Left cardiac atrium (tissue), 4 donors: ENCODE data around the gene KLF15. TPM values are rescaled to one million over a fixed set of nuclear protein-coding genes. Genes with fewer than 3 reads are reported as not detected.
A peak's percentile ranks its signal among the peaks of the same experiment; 100 is the strongest.

Source experiments
- ATAC-seq, 2 donors: fragments of 200-7000 bp; cut with Tn5 transposase; one replicate each; pipeline ENCODE4 v1.9.1; 2020; ENCODE audit warnings: mild to moderate bottlenecking in 2 of 2, moderate library complexity in 2 of 2
- DNase-seq: peaks from one replicate; pipeline ENCODE4 v3.0.0-alpha.2; 2020
- intact Hi-C, 2 donors: fragments of 100-400 bp; cut with DNase I; formaldehyde crosslinking; loops; one replicate each; pipeline versions ENCODE4 v1.14.1 to v1.15.1; 2022 to 2023
- total RNA-seq, 2 donors: library from RNA; stranded (reverse); fragmentation: NEBNext Ultra II Directional; extraction: Animal tissue kit (Norgen Biotek cat#: 25700); gene quantifications; one replicate each; pipeline ENCODE4 v1.2.1, GENCODE V29; 2021
- donor health status: DM: no; HTN: yes; CAD: no.
- donor health status: DM: no; HTN: yes; CAD: no; lungs with severe emphysema.
- donor health status: DM: yes; HTN: yes; CAD: no.
- donor health status: Dilated cardiomyopathy.

Gene KLF15
- total RNA-seq, 2 donors from 2014 or later, result 23.8 to 32.4 TPM

DNA sequence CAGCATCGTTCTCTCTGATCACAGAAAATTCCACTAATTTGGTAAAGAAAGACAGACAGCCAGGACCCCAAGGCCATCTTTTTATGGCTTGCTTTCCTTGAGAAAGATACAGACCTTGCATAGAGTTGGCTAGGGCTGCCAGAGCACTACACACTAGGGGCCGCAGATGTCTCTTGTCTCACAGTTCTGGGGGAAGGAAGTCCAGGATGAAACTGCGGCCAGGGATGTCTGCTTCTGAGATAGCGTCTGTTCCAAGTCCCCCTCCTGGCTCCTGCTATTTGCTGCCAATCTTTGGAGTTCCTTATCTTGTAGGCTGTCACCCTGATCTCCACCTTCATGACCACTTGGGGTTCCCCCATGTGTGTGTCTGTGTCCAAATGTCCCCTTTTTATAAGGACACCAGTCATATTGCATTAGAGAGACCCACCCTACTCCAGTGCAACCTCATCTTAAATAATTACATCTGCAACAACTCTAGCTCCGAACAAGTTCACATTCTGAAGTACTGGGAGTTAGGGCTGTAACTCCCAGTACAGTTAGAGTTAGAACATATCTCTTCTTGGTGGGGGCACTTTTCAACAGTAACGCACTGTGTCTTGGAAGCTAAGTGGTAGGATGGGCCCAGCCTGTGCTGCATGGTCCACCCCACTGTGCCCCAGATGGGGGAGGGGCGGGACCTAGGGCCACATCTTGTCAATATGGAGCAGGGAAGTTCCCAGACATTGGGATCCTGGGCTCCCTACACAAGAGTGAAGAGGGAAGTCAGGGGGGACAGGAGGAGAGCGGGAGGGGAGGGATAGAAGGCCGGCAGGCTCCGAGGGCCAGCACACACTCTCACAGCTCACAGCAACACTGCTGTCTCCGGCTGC lies 42.2 kb downstream of the KLF15 start:
- DNase-seq, result no peak
- ATAC-seq, result peak in 1 of 2 donors; percentile 37
- intact Hi-C loops, result no loop called here

DNA sequence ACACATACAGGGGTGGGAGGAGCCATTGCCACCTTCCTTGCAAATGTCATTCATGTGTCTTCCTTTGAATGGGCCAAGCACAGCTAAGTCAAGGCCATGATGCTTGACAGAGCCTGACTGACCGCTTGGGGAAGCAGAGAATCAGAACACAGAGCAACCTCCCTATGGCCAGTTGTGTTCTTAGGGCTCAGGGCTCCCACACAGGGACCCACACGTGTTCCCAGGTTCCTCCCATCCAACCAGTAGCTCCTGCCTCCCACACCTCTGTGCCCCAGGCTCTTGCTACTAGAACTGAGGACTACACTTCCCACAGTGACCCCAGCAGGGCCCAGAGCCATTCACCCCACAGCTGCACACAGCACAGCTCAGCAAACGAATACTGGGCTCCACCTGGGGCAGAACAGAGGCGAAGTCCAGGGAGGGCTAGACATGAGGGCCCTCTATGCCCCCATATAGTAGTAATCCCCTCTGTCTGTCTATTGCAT lies 42.9 kb downstream of the KLF15 start:
- no peak for ATAC-seq
- no peak for DNase-seq
- intact Hi-C loops, result no loop called here

DNA sequence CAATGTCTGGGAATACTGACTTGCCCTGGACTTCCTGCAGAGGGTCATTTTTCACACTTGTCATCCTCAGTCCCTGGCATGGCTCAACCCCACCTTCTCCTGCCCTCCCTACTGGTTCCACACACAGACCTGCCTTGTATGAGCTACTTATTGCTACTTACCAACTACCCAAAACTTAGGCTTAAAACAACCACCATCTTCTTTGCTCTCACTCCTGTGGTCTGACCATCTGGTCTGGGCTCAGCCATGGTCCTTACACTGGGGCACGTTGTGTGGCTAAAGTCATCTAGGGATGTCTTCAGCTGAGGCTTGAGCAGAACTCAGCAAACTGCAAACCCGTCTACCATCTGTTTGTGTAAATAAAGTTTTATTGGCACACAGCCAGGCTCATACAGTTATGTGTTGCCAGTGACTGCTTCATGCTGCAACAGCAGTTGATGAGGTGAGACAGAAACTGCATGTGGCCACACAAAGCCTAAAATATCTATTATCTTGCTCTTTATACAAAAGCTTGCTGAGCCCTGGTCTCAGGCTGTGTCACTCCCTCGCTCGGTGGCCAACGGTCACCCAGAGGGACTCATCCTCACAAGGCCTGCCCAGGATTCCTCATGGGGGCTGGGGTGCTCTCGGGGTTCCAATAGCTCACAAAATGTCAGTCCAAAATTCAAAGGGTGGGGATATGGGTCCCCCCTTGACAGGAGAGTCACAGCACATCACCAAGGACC lies 43.5 kb downstream of the KLF15 start:
- intact Hi-C loops, result no loop called here
- ATAC-seq, result no peak
- DNase-seq, result no peak

DNA sequence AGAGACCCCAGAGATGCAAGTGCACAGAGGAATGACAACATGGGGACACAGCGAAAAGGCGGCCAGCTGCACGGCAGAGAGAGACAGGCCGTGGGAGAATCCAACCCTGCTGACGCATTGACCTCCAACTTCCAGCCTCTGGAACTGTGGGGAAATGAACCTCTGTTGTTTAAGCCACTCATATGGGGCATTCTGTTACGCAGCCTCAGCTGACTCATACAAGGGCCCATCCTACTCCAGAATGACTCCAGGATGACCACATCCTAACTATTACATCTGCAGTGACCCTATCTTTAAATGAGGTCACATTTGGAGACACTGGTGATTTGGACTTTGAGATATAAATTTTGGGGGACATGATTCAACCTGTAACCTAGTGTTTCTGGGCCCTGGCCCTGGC lies 44.0 kb downstream of the KLF15 start:
- ATAC-seq, result no peak
- DNase-seq, result no peak
- intact Hi-C loops, result no loop called here

DNA sequence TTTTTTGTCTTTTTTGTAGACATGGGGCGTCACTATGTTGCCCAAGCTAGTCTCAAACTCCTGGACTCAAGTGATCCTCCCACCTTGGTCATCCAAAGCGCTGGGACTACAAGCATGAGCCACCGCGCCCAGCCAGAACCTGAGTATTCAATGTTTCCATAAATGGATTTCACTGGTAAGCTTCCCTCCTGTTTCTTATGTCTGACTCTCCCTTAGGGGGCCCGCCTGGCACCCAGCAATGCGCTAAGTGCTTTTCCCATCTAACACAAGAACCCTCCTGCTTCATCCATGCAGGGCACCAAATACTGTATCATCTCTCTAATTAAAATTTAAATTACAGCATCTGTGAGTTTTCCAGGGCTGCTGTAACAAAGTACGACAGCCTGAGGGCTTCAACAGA lies 44.9 kb downstream of the KLF15 start:
- DNase-seq (no peak), ATAC-seq (no peak)
- intact Hi-C loops, result no loop called here

DNA sequence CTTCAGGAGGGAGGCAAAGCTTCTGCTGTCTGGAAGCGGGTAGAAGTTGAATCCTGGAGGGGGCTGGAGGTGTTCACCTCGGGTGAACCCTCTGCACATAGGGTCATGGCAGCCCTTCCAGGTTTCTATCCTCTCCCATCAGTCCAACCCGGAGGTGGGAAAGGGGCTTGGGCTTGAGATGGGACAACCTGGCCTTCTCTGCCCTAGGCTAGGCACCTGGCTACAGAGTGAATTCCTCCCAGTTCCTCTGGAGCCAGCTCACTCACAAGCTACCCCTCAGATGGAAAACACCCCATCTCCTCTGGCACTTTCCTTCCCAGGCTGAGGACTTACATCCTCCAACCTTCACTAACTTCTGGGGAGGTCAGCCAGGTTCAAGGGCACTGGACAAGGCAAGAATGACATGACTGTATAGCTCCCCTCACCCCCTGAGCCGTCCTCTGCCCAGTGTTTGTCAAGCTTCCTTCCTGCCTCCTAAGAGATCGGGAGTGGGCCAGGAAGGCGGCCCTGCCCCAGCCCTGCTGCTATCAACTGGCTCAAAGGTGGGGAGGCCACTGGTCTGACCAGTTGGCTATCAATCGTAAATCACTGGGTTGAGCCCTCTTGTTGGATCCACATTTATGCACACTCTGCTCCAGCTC lies 45.8 kb downstream of the KLF15 start:
- DNase-seq (no peak), ATAC-seq (no peak)
- intact Hi-C loops, result no loop called here

DNA sequence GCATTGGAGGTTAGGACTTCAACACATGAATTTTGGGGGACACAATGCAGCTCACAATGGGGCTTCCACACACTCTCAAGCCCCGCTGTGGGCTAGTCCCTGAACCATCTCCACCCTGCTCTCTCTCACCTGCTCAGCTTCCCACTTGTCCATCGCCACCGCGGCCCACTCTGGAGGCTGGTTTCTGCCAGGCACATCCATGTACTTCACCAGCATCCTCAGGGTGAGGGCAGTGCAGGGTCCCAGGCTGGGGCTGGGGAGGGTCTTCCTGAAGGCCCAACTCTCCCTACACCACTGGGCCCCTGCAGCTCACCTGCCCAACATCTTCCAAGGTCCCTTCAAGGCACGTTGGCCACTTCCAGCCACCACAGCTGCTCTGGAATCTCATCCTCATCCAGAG lies 46.4 kb downstream of the KLF15 start:
- intact Hi-C loops, result no loop called here
- DNase-seq (no peak), ATAC-seq (no peak)

DNA sequence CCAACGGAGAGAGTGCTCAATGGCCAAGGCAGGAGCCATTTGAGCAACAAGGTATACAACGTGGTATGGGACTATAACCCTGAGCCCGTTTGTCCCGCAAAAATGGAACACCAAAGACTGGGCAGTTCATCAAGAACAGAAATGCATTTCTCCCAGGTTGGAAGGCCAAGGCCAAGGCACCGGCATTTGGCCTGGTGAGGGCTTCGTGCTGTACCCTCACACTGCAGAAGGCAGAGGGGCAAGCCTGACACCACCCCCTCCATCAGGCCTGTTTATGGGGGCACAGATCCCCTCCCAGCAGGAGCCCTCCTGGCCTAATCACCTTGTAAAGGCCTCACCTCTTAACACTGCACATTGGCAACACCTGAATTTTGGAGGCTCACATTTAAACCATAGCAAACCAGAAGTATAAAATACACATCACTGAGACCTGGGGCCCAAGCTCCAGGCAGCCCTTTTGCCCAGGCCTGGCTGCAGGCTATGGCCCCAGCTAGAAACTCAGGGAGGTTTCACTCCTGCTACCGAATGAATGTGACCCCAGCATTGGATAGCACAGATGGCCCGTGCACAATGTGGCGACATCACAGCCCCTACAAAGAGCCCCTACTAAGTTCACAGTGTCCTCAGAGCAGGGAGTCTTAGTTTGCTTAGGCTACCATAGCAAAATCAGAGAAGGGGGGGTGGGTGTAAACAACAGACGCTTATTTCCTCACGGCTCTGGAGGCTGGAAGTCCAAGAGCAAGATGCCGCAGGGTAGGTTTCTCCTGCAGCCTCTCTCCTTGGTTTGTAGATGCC lies 47.1 kb downstream of the KLF15 start:
- ATAC-seq (no peak), DNase-seq (no peak)
- intact Hi-C loops, result no loop called here

DNA sequence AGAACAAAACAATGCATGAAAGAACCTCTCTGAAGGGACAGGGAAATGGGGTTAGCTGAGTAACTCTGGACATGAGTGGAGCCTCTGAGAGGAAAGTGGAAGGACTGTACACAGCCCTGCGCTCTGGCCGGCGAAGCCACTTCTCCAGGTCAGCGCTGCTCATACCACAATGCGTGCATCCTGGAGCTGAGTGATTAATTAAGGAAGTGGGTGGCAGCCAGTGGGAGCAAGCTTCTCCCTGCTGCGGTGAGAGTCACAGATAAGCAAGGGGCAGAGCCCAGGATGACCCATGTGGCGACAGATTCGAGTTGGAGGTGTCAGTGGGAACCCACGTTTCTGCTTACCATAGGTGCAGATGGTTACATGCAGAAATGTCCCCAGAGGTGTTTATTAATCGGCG lies 48.0 kb downstream of the KLF15 start:
- intact Hi-C loops, result no loop called here
- no peak for DNase-seq
- no peak for ATAC-seq

DNA sequence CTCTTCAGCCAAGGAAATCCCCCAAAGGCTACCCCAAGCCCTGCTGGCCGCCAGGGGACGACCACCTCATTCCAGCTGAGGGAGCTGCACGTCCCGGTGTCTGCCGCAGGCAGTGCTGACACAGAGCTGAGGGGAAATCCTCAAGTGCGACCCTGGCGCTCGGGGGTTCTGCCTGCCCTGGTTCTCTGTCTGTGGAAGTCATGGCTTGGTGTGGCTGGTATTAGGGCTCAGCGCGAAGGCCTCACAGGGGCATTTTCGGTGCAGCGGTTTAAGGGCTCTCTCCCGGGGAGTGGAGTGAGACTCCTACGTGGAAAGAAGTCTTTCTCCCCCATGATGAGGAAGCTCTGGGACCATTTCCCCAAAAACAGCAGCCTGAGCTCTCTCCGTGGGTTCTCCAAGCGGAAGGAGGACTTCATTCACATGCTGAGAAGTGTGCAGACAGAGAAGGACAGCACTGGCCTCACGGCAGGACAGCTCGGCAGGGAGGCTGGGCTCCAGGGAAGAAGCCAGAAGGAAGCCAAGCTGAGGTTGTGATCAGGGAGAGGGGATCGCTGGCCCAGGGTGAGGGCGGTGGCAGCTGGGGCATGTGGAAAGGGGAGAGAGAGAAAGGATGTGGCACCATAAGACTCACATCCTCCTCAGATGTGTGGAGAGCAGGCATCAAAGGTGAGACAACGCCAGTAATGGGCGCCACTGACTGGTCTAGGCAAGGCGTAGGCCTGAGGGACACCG lies 48.6 kb downstream of the KLF15 start:
- DNase-seq (no peak), ATAC-seq (no peak)
- intact Hi-C loops, result no loop called here

DNA sequence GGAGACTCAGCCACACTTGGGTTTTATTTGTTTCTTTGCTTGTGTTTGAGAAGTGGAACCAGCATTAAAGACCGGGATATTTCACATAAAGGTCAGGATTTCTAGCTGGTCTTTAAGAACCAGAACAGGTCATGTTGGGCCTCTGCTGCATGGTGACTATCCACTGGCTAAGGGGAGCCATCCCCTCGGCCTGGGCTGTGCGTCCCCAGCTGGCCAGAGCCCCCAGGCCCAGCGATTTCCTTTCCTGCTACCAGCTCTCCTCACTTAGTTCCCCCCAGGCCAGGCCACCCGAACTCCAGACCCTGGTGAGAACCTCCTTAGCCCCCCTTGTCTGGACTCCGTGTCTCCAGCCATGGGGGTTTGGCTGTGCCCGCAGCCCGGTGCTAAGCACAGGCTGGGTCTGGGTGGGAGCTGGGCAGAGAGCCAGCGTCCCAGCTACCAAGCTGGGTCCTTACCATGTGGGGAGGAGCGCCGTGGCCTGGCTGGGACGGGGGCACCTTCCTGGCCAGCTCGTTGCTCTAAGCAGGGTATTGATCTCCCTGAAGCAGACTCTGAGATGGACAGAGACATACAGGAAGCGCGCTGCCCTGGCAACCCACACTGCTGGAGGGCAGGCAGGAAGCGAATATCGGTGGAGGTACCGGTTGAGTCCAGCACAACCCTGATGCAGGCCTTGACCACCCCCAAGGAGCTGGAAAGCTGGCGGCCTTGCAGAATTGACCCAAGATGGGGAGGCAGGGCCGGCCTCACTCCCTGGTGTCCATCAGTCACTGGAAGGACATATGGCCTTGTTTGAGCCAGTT lies 49.4 kb downstream of the KLF15 start:
- no peak for ATAC-seq
- intact Hi-C loops, result no loop called here
- DNase-seq, result no peak

DNA sequence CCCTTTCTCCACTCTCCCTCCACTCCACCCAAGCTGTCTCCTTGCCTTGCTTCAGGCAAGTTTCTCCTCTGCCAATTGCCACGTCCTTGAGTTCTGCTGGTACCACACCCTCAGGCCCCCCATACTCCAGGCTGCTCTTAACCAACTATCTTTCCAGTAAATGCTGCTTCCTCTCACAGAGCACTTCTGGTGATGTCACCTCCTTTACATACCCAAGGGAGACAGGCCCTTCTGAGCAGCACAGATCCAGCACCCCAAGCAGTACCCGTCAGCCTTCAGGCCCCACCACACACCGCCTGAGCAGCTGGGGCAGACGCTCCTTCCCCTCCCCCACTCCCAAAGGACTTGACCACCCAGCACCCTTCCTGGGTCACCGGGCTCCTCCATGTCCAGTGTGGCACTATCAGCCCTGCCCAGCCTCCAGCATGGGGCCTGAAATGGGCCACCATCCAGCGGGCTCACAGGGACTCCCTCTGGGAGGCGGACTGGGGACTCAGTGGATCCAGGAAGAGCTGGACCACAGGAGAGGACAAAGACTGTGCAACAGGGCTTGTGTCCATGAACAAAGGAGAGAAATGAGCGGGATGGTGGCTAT lies 50.2 kb downstream of the KLF15 start:
- intact Hi-C loops, result no loop called here
- DNase-seq, result no peak

DNA sequence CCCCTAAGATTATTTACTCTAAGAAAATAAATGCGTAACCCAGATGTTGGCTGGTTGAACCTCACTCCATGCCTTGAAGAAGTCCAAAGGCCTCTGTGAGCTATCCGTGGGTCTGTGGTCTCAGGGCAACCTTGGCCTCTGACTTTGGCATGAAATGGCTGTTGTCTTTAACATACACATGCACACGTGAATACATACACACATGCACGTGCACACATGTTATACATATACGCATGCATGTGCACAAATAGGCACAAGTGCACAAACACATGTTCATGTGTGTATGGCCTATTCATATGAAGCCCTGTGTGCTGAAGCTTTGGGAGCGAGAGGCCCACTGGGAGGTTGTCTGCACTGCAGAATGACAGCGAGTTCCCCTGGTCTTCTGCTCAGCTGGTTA lies 50.8 kb downstream of the KLF15 start:
- ATAC-seq (no peak), DNase-seq (no peak)
- intact Hi-C loops, result no loop called here

More for the DNA sequence above, 50.2 kb downstream of the KLF15 start:
- no peak for ATAC-seq

DNA sequence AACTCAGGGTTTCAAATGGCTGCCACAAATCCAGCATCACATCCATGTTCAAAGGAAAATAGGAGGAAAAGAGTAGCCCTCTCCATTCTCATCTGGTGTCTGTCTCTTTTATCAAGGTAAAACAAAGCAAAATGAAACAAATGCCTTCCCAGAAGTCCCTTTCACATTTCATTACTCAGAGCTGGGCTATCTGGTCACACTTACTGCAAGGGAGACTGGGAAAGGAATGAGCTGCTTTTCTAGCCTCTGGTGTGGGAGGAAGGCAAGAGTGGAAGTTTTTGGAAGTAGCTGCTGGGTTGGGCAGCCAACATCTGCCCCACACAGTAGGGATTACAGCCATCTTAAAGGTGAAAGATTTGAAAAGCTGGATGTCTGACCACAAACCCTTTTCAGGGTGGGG lies 51.8 kb downstream of the KLF15 start:
- DNase-seq, result no peak
- intact Hi-C loops, result no loop called here
- ATAC-seq, result no peak

DNA sequence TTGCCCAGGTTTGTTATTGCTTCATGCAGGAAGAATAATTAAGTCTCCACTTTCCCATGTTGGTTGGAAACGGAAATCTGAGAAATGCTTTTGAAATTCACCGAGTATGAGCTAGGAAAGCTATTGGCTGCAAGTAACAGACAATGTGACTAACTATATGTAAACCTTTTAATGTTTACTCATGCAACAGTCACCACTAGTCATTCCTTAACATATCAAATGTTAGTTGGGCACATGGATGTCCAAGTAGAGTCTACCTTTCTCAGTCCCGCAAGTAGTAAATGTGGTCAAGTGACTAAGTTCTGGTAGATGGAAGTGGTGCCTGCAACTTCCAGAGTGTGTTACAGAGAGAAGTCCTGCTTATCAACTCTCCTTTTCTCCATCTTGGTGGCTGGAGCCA lies 52.5 kb downstream of the KLF15 start:
- intact Hi-C loops, result no loop called here
- no peak for DNase-seq
- no peak for ATAC-seq

DNA sequence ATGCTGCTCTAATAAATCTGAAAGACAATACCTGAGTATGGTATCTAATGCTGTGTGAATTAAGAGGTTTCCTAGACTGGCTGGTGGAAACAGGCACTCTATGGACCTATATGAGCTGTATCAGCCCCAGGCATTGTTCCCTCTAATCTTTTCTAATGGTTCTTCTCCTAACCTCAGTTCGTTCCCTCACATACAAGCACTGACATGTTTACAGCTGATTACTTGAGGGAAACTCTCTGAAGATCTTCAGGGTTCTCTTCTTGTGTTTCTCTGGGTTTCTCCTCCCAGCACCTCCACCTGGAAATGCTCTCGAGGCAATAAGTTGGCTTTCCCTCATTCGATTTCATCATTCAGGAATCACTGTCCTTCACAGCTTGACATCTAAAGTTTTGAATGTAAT lies 52.9 kb downstream of the KLF15 start:
- intact Hi-C loops, result no loop called here
- no peak for ATAC-seq
- no peak for DNase-seq

DNA sequence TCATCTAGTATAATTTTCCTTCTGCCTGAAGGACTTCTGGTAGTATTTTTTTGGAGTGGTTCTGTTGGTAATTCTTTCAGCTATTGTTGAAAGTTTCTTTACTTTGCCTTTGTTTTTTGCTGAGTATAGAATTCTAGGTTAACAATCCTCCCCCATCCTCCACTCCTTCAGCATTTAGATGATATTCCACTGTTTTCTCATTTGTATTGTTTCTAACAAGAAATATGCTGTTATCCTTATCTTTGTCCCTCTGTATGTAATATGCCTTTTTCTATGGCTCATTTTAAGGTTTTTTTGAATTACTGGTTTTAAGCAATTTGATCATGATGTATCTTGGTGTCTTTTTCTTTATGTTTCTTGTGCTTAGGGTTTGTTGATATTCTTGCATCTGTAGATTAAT lies 53.9 kb downstream of the KLF15 start:
- intact Hi-C loops, result no loop called here
- DNase-seq (no peak), ATAC-seq (no peak)
